ENCODE data around the gene SPTY2D1. TPM values are rescaled to one million over a fixed set of nuclear protein-coding genes. Genes with fewer than 3 reads are reported as not detected.

SPTY2D1 gene
- total RNA-seq, 1 experiment from 2014 or later, result 26.8 TPM

- Mint-ChIP-seq H3K9me3 (ENCODE audit: unreplicated experiment) (no peaks in the 10 kb centered on the region), H3K36me3 (ENCODE audit: insufficient read depth, unreplicated experiment) (peaks cover 63% of the 10 kb centered on the region), H3K27me3 (ENCODE audit: insufficient read depth, unreplicated experiment) (no peaks in the 10 kb centered on the region), H3K27ac (ENCODE audit: low read depth, unreplicated experiment) (peak overlapping the region; percentile 19), H3K4me3 (ENCODE audit: unreplicated experiment) (no peak overlapping the region), H3K4me1 (ENCODE audit: insufficient read depth, unreplicated experiment) (peaks cover 6% of the 10 kb centered on the region)
- CTCF ChIA-PET, result no interaction called here
- DNase-seq (ENCODE audit: unreplicated experiment), result no peak
- no TSS peak for BruUV-seq (replicated peaks)
- POLR2A ChIA-PET, result interaction anchor here (0.6 to 1.5 kb wide), 2 partner anchors 21 to 311 kb away, joined by 3 to 6 read pairs; partner anchors contain the start of gene UEVLD
- no peak for TF ChIP-seq CTCF (IDR thresholded peaks at IDR 0.05; ENCODE audit: unreplicated experiment)
- intact Hi-C loops (cut with micrococcal nuclease), result no loop called here
Measured at GRCh38 chr11:18567081-18567480, 67.1 kb downstream of the SPTY2D1 start.

GRCh38 chr11:18566406-18566805 lies 67.7 kb downstream of the SPTY2D1 start:
- Mint-ChIP-seq H3K27ac (ENCODE audit: low read depth, unreplicated experiment) (peak overlapping the region; percentile 19), H3K27me3 (ENCODE audit: insufficient read depth, unreplicated experiment) (no peaks in the 10 kb centered on the region), H3K9me3 (ENCODE audit: unreplicated experiment) (no peaks in the 10 kb centered on the region), H3K4me1 (ENCODE audit: insufficient read depth, unreplicated experiment) (peaks cover 3% of the 10 kb centered on the region), H3K4me3 (ENCODE audit: unreplicated experiment) (no peak overlapping the region), H3K36me3 (ENCODE audit: insufficient read depth, unreplicated experiment) (peaks cover 63% of the 10 kb centered on the region)
- intact Hi-C loops (cut with micrococcal nuclease), result no loop called here
- POLR2A ChIA-PET, result interaction anchor here (1.5 kb wide), 1 partner anchor 22 kb away, joined by 6 read pairs; the partner anchor contains the start of gene UEVLD
- BruUV-seq (replicated peaks), result no TSS peak
- TF ChIP-seq CTCF (IDR thresholded peaks at IDR 0.05; ENCODE audit: unreplicated experiment), result no peak
- DNase-seq (ENCODE audit: unreplicated experiment), result peak; percentile 35
- CTCF ChIA-PET, result interaction anchor here (0.6 kb wide), 1 partner anchor 53 kb away, joined by 3 read pairs; no protein-coding TSS in a partner anchor

- TF ChIP-seq CTCF (IDR thresholded peaks at IDR 0.05; ENCODE audit: unreplicated experiment), result no peak
- H3K4me3 Mint-ChIP-seq (ENCODE audit: unreplicated experiment), result no peak overlapping the region
- H3K27ac Mint-ChIP-seq (ENCODE audit: low read depth, unreplicated experiment), result no peak overlapping the region
- intact Hi-C loops (cut with micrococcal nuclease), result no loop called here
- BruUV-seq (replicated peaks), result no TSS peak
- peaks cover 61% of the 10 kb centered on the region for H3K36me3 Mint-ChIP-seq (ENCODE audit: insufficient read depth, unreplicated experiment)
- no peaks in the 10 kb centered on the region for H3K4me1 Mint-ChIP-seq (ENCODE audit: insufficient read depth, unreplicated experiment)
- POLR2A ChIA-PET, result interaction anchor here (0.6 to 1.2 kb wide), 5 partner anchors 9 to 517 kb away, joined by 3 to 4 read pairs (median 4); partner anchors contain the start of gene TSG101
- no peak for DNase-seq (ENCODE audit: unreplicated experiment)
- CTCF ChIA-PET, result interaction anchor here (0.6 to 1.5 kb wide), 5 partner anchors 10 to 320 kb away, joined by 3 to 5 read pairs (median 4); no protein-coding TSS in a partner anchor
- no peaks in the 10 kb centered on the region for H3K9me3 Mint-ChIP-seq (ENCODE audit: unreplicated experiment)
- no peaks in the 10 kb centered on the region for H3K27me3 Mint-ChIP-seq (ENCODE audit: insufficient read depth, unreplicated experiment)
Measured at GRCh38 chr11:18564149-18564548, 70.0 kb downstream of the SPTY2D1 start.

- ChIA-PET POLR2A (no interaction called here), CTCF (interaction anchor here (1.3 to 1.5 kb wide), 2 partner anchors 23 to 25 kb away, joined by 4 read pairs; no protein-coding TSS in a partner anchor)
- BruUV-seq (replicated peaks), result no TSS peak
- no peak overlapping the region for H3K4me3 Mint-ChIP-seq (ENCODE audit: unreplicated experiment)
- intact Hi-C loops (cut with micrococcal nuclease), result no loop called here
- no peaks in the 10 kb centered on the region for H3K9me3 Mint-ChIP-seq (ENCODE audit: unreplicated experiment)
- no peak for TF ChIP-seq CTCF (IDR thresholded peaks at IDR 0.05; ENCODE audit: unreplicated experiment)
- no peak for DNase-seq (ENCODE audit: unreplicated experiment)
- no peak overlapping the region for H3K27ac Mint-ChIP-seq (ENCODE audit: low read depth, unreplicated experiment)
- no peaks in the 10 kb centered on the region for H3K27me3 Mint-ChIP-seq (ENCODE audit: insufficient read depth, unreplicated experiment)
- H3K36me3 Mint-ChIP-seq (ENCODE audit: insufficient read depth, unreplicated experiment), result peaks cover 68% of the 10 kb centered on the region
- no peaks in the 10 kb centered on the region for H3K4me1 Mint-ChIP-seq (ENCODE audit: insufficient read depth, unreplicated experiment)
Measured at GRCh38 chr11:18563090-18563730, 70.9 kb downstream of the SPTY2D1 start.

Other genes with a start within 250 kb of the SPTY2D1 start
- gene LDHA, start 239.8 kb downstream of the SPTY2D1 start, total RNA-seq (2022), result 516 and 739 TPM in 2 replicates
- not detected in 2 replicates for gene LDHC, start 222.0 kb downstream of the SPTY2D1 start, total RNA-seq (2022)
- not detected in 2 replicates for gene LDHAL6A, start 178.5 kb downstream of the SPTY2D1 start, total RNA-seq (2022)
- 70.8 and 78.4 TPM in 2 replicates for gene TSG101, start 107.4 kb downstream of the SPTY2D1 start, total RNA-seq (2022)
- 22.8 and 24.8 TPM in 2 replicates for gene UEVLD, start 45.6 kb downstream of the SPTY2D1 start, total RNA-seq (2022)
- gene MISFA, start 34.6 kb downstream of the SPTY2D1 start, total RNA-seq (2022), result 2.4 and 4.0 TPM in 2 replicates
- gene TMEM86A, start 64.4 kb upstream of the SPTY2D1 start, total RNA-seq (2022), result 0.30 and 0.49 TPM in 2 replicates
- gene IGSF22, start 91.8 kb upstream of the SPTY2D1 start, total RNA-seq (2022), result not detected in 2 replicates
- not detected in 2 replicates for gene PTPN5, start 157.5 kb upstream of the SPTY2D1 start, total RNA-seq (2022)

All from MCF 10A (cell line).